Colonic mucosa (tissue), 4 donors: ENCODE measurements around the gene DRG2. TPM values are rescaled to one million over a fixed set of nuclear protein-coding genes. Genes with fewer than 3 reads are reported as not detected.

ENCODE experiments used
- DNase-seq: peaks from one replicate; pipeline ENCODE4 v3.0.0-alpha.2; 2020
- H3K27ac ChIP-seq: fragments of 200-600 bp; one replicate; pipeline ENCODE4 v1.8.0; 2021
- H3K27me3 ChIP-seq: fragments of 200-600 bp; one replicate; pipeline ENCODE4 v1.8.0; 2021
- H3K36me3 ChIP-seq: fragments of 200-600 bp; one replicate; pipeline ENCODE4 v1.8.0; 2021
- H3K4me1 ChIP-seq: fragments of 200-600 bp; one replicate; pipeline ENCODE4 v1.8.0; 2021; ENCODE audit warnings: mild to moderate bottlenecking
- H3K4me3 ChIP-seq: fragments of 200-600 bp; one replicate; pipeline ENCODE4 v1.8.0; 2021
- H3K9ac ChIP-seq, 2 donors: one replicate each; pipeline ENCODE4 v1.7.0; 2013; ENCODE audit warnings: control low read depth in 2 of 2, low read depth in 2 of 2, low read length in 2 of 2
- H3K9me3 ChIP-seq: fragments of 200-600 bp; one replicate; pipeline ENCODE4 v1.8.0; 2021
- intact Hi-C: fragments of 100-400 bp; cut with DNase I; formaldehyde crosslinking; loops from one replicate; pipeline ENCODE4 v1.14.1; 2022
- total RNA-seq, 2 donors: library from RNA; stranded (reverse); fragmentation: NEBNext Ultra II Directional in 1 of 2; extraction: Animal tissue kit (Norgen Biotek cat#: 25700) in 1 of 2; gene quantifications; one replicate each; pipeline ENCODE4 v1.2.1, GENCODE V29; 2021
- TF ChIP-seq, protein P1 (sequence below): fragments of 200-600 bp; IDR thresholded peaks from one replicate; pipeline ENCODE4 v1.8.0; 2022; ENCODE audit warnings: antibody characterized with exemption, mild to moderate bottlenecking
- donor health status: healthy.
- donor health status: DM: no; HTN: no; CAD: no.
- donor health status: DM: no; HTN: no; CAD: no.

DRG2 gene
- total RNA-seq, 2 donors from 2014 or later = 25.6 to 36.9 TPM

DNA sequence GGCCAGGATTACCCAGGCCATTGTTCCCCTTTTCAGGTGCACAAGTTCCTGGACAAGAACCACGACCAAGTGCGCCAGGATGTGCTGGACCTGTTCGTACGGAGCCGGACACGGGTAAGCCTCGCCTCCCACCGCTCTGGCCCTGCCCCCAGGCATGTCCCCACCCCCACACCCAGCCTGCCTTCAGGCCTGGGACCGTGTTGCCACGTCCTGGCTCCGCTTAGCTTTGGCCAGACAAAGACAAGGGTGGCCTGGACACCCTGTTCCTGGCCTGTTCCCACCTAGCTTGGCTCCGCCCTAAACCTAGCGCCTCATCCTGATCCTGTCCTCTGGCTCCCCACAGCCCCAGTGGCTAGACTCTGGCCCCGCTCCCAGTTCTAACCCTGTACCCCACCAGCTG is 51.8 kb downstream of the DRG2 start:
- DNase-seq = no peak
- Histone ChIP-seq H3K4me1 (no peaks in the 10 kb centered on the region), H3K4me3 (no peak overlapping the region), H3K9ac (no peak overlapping the region), H3K27ac (no peak overlapping the region), H3K27me3 (no peaks in the 10 kb centered on the region), H3K9me3 (no peaks in the 10 kb centered on the region), H3K36me3 (no peaks in the 10 kb centered on the region)
- intact Hi-C loops = no loop called here
- TF ChIP-seq, protein P1, sequence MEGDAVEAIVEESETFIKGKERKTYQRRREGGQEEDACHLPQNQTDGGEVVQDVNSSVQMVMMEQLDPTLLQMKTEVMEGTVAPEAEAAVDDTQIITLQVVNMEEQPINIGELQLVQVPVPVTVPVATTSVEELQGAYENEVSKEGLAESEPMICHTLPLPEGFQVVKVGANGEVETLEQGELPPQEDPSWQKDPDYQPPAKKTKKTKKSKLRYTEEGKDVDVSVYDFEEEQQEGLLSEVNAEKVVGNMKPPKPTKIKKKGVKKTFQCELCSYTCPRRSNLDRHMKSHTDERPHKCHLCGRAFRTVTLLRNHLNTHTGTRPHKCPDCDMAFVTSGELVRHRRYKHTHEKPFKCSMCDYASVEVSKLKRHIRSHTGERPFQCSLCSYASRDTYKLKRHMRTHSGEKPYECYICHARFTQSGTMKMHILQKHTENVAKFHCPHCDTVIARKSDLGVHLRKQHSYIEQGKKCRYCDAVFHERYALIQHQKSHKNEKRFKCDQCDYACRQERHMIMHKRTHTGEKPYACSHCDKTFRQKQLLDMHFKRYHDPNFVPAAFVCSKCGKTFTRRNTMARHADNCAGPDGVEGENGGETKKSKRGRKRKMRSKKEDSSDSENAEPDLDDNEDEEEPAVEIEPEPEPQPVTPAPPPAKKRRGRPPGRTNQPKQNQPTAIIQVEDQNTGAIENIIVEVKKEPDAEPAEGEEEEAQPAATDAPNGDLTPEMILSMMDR = no peak

DNA sequence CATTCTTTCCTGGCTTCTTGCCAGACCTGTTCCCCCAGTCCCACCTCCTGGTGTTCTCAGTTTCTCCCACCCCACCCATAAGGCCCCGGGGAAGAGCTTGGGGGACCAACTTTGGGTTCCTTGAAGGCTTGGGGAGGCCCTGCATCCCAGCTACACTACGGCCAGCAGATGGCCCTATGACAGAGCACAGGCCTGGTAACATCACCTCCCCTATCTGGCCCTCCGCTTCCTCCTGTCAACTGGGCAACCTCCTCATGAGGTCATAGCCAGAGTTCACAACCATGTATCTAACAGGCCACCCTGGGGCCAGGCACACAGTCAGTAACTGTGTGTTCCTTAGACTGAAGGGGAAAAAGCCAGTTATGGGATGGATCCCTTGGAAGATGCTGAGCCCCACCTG is 52.2 kb downstream of the DRG2 start:
- H3K9me3 ChIP-seq = no peaks in the 10 kb centered on the region
- no peak for DNase-seq
- no peaks in the 10 kb centered on the region for H3K4me1 ChIP-seq
- no peak overlapping the region for H3K9ac ChIP-seq
- H3K4me3 ChIP-seq = no peak overlapping the region
- H3K27ac ChIP-seq = no peak overlapping the region
- no peaks in the 10 kb centered on the region for H3K27me3 ChIP-seq
- intact Hi-C loops = loop anchor here (5.0 kb wide), 1 partner anchor 77 kb away; no protein-coding TSS in a partner anchor
- TF ChIP-seq, protein P1 = no peak
- no peaks in the 10 kb centered on the region for H3K36me3 ChIP-seq

DNA sequence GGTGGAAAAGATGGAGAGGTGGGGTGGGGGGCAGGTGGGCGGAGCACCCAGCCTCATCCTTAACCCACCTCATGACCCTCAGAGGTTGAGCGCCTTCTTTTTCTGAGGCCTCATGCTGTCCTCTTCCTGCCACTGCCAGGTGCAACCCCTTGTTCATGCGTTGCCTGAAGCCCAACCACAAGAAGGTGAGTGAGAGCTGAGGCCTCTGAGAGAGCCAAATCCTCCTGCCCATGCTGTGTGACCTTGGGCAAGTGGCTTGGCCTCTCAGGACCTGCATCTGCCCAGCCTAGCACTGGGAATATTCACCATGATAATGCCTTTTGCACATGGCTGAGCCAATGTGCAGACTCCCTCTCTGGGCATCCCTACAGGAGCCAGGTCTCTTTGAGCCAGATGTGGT is 52.9 kb downstream of the DRG2 start:
- Histone ChIP-seq H3K9ac (no peak overlapping the region), H3K9me3 (no peaks in the 10 kb centered on the region), H3K27me3 (no peaks in the 10 kb centered on the region), H3K36me3 (no peaks in the 10 kb centered on the region), H3K4me1 (no peaks in the 10 kb centered on the region), H3K27ac (no peak overlapping the region), H3K4me3 (no peak overlapping the region)
- intact Hi-C loops = loop anchor here (5.0 kb wide), 1 partner anchor 77 kb away; no protein-coding TSS in a partner anchor
- DNase-seq = no peak
- TF ChIP-seq, protein P1 = no peak

DNA sequence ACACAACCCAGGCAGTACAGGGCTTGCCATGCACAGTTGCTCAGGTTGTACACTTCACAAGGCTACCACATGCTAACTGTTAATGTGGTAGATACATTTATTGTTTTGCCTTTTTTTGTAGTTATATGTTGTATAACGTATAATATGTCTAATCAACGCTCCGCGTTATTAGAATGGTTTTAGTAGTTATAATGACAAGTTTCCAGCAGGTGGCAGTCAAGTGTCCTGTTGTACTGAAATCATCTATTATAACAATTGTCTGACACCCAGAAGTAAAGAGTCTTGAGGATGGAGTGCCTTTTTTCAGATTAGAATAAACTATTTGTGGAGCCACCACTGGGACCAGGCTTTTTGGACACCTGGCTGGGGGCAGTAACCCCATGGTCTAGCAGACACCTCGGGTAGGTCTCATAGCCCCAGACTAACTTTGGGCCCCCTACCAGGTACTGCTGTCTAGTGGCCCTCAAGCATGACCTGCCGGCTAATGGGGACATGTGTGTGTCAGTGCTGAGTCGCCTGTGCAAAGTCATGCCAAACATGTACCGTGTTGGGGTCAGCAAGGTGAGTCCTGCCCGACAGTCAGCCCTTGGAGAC is 53.6 kb downstream of the DRG2 start:
- intact Hi-C loops = loop anchor here (5.0 kb wide), 1 partner anchor 76 kb away; no protein-coding TSS in a partner anchor
- H3K4me3 ChIP-seq = no peak overlapping the region
- H3K4me1 ChIP-seq = no peaks in the 10 kb centered on the region
- no peaks in the 10 kb centered on the region for H3K36me3 ChIP-seq
- H3K27me3 ChIP-seq = no peaks in the 10 kb centered on the region
- H3K9ac ChIP-seq = no peak overlapping the region
- TF ChIP-seq, protein P1 = peak; percentile 61
- no peaks in the 10 kb centered on the region for H3K9me3 ChIP-seq
- DNase-seq = peak; percentile 55
- no peak overlapping the region for H3K27ac ChIP-seq

DNA sequence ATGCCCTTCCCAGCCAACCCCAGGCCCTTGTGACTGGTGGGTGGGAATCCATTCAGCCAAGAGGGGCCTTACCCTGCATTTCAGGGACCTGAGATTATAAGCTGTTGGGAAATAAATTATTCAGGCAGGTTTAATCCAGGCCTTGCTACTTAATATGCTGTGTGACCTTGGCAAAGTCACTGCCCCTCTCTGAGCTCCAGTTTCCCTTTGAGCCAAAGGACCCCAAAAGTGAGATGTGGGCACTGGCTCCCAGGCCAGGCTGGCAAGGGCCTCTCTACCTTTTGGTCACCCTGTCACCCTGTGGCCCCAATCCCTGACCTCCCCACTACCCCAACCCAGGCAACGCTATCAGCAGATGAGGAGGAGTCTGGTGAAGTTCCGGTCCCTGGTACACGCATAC is 54.7 kb downstream of the DRG2 start:
- no peak overlapping the region for H3K9ac ChIP-seq
- no peaks in the 10 kb centered on the region for H3K9me3 ChIP-seq
- no peak for DNase-seq
- H3K4me3 ChIP-seq = no peak overlapping the region
- TF ChIP-seq, protein P1 = no peak
- no peaks in the 10 kb centered on the region for H3K4me1 ChIP-seq
- H3K27ac ChIP-seq = no peak overlapping the region
- intact Hi-C loops = loop anchor here (5.0 kb wide), 1 partner anchor 75 kb away; no protein-coding TSS in a partner anchor
- H3K27me3 ChIP-seq = no peaks in the 10 kb centered on the region
- H3K36me3 ChIP-seq = no peaks in the 10 kb centered on the region
